GM12892 (cell line): Measurements from ENCODE around the gene PPBP.
"Not testable (repeated sequence)": the region's sequence is repeated elsewhere in the genome, so short reads cannot be mapped to it uniquely, and the experiment has no call there.

Experiments used
- DNase-seq: peaks from one replicate; pipeline ENCODE4 v3.0.0; 2011; ENCODE audit not compliant: insufficient read length
- FAIRE-seq: peaks from 2 replicates; lab custom pipeline; 2011; peaks lifted over from hg19 to GRCh38; lab: Jason Lieb, UNC
- POLR2A ChIP-seq: IDR thresholded peaks from 2 replicates; pipeline ENCODE4 v1.6.1; 2011; ENCODE audit warnings: low read depth, low read length, control low read depth
- POLR2AphosphoS5 ChIP-seq: IDR thresholded peaks from 2 replicates; pipeline ENCODE4 v1.6.1; 2011; ENCODE audit warnings: low read depth, low read length, control low read depth
- TAF1 ChIP-seq: IDR thresholded peaks from 2 replicates; pipeline ENCODE4 v1.6.1; 2011; ENCODE audit warnings: low read depth, mild to moderate bottlenecking, control low read depth, low read length, borderline replicate concordance

Gene PPBP

GRCh38 chr4:73970011-73970410 lies 18.0 kb downstream of the PPBP start:
- TF ChIP-seq POLR2A (no peak), TAF1 (no peak), POLR2AphosphoS5 (no peak)
- DNase-seq (no peak), FAIRE-seq (no peak)

GRCh38 chr4:73967866-73968265 lies 20.1 kb downstream of the PPBP start:
- FAIRE-seq (no peak), DNase-seq (no peak)
- no peak for TF ChIP-seq POLR2A
- TF ChIP-seq POLR2AphosphoS5 = no peak
- TF ChIP-seq TAF1 = no peak

- FAIRE-seq (no peak), DNase-seq (no peak)
- no peak for TF ChIP-seq POLR2AphosphoS5
- TF ChIP-seq POLR2A = no peak
- no peak for TF ChIP-seq TAF1
Measured at GRCh38 chr4:73964862-73965611, 23.0 kb downstream of the PPBP start.

GRCh38 chr4:73962724-73963123 lies 25.3 kb downstream of the PPBP start:
- DNase-seq = no peak
- no peak for FAIRE-seq
- TF ChIP-seq POLR2A (no peak), POLR2AphosphoS5 (no peak), TAF1 (no peak)

- DNase-seq, FAIRE-seq: not testable (repeated sequence)
Measured at GRCh38 chr4:73959041-73959440, 28.9 kb downstream of the PPBP start.

- DNase-seq = no peak
- FAIRE-seq = no peak
- no peak for TF ChIP-seq POLR2AphosphoS5
- no peak for TF ChIP-seq TAF1
- TF ChIP-seq POLR2A = no peak
Measured at GRCh38 chr4:73952352-73952751, 35.6 kb downstream of the PPBP start.

- not testable (repeated sequence) for FAIRE-seq, DNase-seq
Measured at GRCh38 chr4:73950376-73950920, 37.5 kb downstream of the PPBP start.

GRCh38 chr4:73948990-73949706 lies 38.8 kb downstream of the PPBP start:
- TF ChIP-seq TAF1 (no peak), POLR2A (no peak), POLR2AphosphoS5 (no peak)
- FAIRE-seq = no peak
- no peak for DNase-seq

- no peak for FAIRE-seq
- DNase-seq = no peak
- TF ChIP-seq POLR2AphosphoS5 (no peak), POLR2A (no peak), TAF1 (no peak)
Measured at GRCh38 chr4:73948291-73948690, 39.7 kb downstream of the PPBP start.

GRCh38 chr4:73947239-73947985 lies 40.6 kb downstream of the PPBP start:
- no peak for TF ChIP-seq POLR2A
- no peak for TF ChIP-seq POLR2AphosphoS5
- no peak for TF ChIP-seq TAF1
- DNase-seq (no peak), FAIRE-seq (no peak)

- DNase-seq = no peak
- no peak for FAIRE-seq
- TF ChIP-seq POLR2A (no peak), TAF1 (no peak), POLR2AphosphoS5 (no peak)
Measured at GRCh38 chr4:73945674-73946449, 42.1 kb downstream of the PPBP start.

GRCh38 chr4:73945140-73945539 lies 42.9 kb downstream of the PPBP start:
- no peak for FAIRE-seq

More at GRCh38 chr4:73945140-73945539, 42.9 kb downstream of the PPBP start:
- TF ChIP-seq POLR2A (no peak), TAF1 (no peak), POLR2AphosphoS5 (no peak)
- DNase-seq = no peak
